SIG-M5 treated with dmso at 0.1 percent for 504 hours (cell line): ENCODE data around the gene EMD.
"Not testable (repeated sequence)": the region's sequence is repeated elsewhere in the genome, so short reads cannot be mapped to it uniquely, and the experiment has no call there.

ENCODE experiments used
- DNase-seq: peaks from one replicate; lab custom pipeline; 2025; ENCODE audit not compliant: unreplicated experiment; lab: John Stamatoyannopoulos, UW

The EMD gene

DNA sequence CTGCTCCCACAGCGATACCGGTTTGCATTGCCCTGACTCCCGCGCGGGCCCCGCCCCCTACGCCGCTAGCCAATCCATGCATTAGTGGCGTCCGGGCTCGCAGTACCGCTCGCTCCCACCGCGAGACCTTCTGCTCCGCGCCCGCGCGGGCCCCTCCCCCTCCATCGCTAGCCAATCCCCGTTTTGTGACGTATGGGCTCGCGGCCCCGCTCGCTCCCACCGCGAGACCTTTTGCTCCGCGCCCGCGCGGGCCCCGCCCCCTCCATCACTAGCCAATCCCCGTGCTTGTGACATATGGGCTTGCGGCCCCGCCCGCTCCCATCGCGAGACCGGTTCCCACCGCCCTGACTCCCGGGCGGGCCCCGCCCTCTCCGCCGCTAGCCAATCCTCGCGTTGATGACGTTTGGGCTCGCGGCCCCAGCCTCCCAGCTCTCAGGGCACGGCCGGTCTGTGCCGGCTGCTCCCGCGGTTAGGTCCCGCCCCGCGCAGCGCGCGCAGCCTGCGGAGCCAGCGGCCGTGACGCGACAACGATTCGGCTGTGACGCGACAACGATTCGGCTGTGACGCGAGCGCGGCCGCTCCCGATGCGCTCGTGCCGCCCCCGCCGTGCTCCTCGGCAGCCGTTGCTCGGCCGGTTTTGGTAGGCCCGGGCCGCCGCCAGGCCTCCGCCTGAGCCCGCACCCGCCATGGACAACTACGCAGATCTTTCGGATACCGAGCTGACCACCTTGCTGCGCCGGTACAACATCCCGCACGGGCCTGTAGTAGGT, at the start of gene EMD:
Gene EMD, plus strand, starts transcription at position 497 of the 770 bp plus-strand sequence. Its CDS starts 190 bp downstream, at position 687.
- DNase-seq, result peak; percentile 99

GRCh38 chrX:154332561-154332960, 46.5 kb upstream of the EMD start:
- no peak for DNase-seq

GRCh38 chrX:154333116-154333515, 46.0 kb upstream of the EMD start:
- DNase-seq, result no peak

DNA sequence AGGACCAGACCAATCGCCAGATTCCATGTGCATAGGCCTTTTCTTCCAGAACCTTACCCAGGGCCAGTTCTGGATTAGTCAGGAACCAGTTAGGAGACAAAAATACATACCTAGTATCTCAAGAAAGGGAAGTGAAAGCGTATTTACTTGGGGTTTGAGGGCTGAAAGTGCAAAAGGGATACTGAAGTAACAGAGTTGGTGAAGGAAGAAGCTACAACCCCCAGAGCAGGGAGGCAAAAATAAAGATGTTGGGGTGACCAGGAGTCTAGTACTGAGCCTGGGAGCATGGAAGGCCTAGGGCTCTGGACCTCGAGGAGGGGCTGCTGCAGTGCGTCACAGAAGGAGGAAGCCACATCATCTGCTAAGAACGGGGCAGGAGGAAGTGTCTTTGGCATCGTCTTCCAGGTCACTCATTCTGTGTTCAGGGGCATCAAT, 45.2 kb upstream of the EMD start:
- DNase-seq, result peak; percentile 63

DNA sequence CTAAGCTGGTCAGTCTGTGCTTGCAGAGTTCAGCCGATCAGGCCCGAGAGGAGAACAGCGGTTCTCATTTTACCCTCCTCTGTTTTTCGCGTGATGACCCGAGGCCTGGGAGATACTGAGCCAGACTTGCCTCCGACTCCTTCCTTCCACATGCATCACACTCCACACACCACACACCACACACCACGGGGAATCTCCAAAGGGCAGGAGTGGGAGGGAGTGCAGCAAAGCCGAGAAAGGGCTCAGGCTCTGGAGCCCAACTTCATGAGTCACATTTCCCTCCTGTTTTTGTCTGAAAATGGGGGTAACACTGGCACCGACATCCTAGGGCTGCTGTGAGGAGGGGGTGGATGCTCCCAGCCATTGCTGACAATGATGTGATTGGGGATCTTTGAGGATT, 44.6 kb upstream of the EMD start:
- DNase-seq, result no peak

DNA sequence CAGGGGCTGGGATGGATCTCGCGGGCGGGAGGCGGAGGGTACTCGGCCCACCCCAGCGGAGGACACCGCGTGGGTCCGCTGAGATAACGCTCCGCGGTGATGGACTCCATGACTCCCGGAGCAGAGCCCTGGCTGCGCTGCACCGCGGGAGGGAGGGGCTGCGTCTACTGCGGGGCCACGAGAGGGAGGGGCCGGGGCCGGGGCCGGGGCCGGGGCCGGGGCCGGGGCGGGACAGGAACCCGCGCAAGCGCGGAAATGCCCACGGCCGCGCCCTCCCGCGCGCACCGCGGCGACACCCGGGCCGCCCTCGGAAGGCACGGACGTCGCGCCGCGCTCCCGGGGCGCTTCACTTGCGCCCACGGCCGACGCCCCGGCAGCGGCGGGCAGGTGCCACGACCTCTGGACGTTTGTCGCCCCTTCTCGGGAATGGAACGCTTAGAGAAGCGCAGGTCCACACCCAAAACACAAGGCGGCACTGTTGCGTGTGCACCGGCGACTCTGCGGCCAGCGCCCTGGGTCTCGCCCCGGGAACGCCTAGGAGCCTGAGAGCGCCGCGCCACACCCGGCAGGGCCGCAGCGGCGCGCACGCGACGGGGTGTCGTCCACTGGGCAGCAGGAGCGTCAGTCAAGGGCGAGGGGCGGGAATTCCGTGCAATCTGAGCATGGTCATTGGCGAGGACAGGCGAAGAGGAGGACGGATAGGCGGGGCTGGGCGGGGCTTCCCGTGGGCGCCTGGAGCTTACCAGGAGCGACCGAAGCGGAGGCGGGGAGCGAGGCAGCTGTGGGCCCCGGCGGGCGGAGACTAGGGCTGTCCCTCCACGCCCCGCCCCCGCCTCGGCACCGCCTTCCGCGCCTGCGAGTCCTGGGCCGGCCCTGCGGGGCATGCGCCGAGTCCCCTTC, 37.4 kb upstream of the EMD start:
- not testable (repeated sequence) for DNase-seq

DNA sequence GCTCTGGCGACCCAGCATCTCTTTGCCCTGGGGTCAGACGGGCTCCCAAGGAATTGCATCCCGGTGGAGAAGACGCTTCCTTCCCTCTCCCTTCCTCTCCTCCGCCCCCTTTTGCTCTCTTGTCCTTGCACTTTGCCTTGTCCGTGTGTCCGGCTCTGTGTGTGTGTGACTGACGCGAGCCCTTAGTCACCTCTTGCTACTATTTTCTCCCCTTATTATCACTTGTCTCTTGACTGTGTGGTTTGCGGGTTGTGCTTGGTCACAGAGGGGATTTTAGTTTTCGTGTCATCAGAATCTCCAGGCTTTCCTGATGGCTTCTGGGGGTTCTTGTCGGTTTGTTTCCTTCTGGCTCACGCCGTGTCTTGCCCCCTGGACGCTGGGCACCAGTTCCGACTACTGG, 36.0 kb upstream of the EMD start:
- not testable (repeated sequence) for DNase-seq

GRCh38 chrX:154343620-154344019, 35.5 kb upstream of the EMD start:
- not testable (repeated sequence) for DNase-seq

- no peak for DNase-seq
Observed at GRCh38 chrX:154348114-154348531, 31.0 kb upstream of the EMD start.

DNA sequence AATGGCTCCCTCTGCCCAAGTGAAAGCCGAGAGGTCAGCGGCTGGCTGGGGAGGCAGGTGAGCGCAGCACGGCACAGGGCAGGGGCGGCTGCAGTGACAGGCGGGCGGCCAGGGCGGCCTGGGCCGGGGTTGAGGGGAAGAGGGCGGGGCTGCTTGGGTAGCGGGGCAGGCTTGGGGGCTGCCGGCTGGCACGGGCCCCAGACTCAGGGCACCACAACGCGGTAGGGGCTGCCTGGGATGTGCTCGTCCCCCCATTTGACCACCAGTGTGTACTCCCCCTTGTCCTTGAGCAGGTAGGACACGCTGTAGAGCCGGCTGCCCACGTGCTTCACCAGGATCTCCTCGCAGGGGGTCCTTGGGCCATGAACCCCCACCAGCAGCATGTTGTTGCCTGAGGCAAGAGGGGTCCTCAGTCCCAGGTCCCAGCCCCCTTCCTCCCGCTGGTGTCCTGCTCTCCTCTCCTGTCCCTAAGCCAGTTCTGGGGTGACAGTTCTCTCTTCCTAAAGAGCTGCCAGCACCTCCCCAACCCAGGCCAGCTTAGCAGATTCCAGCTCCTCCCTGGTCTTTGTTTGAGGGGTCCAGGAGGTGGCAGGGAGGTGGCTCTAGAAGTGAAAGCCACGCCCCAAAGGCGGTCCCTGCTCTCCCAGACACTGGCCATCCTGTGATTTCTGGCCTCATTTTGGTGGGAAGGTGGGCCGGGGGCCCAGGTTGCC, 30.3 kb upstream of the EMD start:
- DNase-seq, result no peak

DNA sequence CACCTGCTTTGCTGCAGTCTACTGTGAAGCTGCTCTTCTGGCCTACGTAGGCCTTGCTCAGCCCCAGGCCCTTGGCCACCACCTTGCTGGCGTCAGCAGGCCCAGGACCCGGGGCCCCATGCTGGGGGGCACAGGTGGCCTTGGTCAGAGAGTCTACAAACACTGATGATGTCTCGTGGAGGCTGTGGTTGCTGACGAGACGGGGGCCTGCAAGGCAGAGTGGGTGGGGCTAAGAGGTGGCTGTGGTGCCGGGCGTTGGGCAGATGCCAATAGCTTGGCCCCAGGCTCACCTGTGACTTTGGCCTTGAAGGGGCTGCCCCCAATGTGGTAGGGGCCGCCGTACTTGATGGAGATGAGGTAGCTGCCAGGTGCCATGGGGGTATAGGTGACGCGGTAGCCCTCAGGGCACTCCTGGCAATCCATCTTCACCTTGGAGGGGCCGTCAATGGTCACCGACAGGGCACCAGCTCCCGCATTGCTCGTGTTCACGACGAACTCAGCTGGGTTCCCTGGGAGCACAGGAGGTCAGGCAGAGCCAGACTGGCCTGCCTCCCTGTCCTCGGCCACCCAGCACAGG, 29.6 kb upstream of the EMD start:
- no peak for DNase-seq

DNA sequence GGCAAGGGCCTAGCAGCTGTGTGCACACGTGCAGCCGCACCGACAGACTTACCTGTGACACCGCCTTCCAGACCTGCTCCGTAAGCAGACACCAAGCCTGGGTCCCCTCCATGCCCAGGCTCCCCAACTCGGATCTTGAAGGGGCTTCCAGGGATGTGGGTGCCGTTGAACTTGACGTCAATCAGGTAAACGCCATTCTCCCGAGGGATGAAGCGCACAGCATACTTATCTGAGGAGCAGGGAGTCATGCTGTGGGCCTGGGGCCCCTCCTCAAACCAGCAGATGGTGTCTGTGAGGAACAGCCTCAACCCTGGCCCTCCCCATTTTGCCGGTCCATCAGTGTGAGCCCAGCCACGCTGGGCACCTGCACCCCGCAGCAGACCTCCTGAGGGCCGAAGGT, 29.1 kb upstream of the EMD start:
- DNase-seq, result no peak

- DNase-seq, result no peak
Observed at GRCh38 chrX:154350429-154351182, 28.5 kb upstream of the EMD start.

- no peak for DNase-seq
Observed at GRCh38 chrX:154351183-154352011, 27.7 kb upstream of the EMD start.

DNA sequence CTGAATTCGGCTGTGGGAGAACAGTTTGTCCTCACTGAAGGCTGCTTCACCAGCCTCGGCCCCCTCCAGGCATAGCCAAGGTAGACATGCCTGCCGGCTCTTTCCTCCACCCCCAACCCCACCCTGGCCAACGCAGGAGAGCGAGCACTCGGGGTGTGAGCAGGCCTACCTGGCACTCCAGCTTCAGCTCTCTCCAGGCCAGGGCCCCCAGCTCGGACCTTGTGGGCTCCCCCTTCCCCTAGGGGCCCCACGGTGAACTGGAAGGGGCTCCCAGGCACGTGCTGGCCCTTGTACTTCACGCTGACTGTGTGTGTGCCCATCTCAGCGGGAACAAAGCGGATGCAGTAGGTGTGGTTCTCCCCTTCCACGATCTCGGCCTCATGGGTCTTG, 27.1 kb upstream of the EMD start:
- no peak for DNase-seq

DNA sequence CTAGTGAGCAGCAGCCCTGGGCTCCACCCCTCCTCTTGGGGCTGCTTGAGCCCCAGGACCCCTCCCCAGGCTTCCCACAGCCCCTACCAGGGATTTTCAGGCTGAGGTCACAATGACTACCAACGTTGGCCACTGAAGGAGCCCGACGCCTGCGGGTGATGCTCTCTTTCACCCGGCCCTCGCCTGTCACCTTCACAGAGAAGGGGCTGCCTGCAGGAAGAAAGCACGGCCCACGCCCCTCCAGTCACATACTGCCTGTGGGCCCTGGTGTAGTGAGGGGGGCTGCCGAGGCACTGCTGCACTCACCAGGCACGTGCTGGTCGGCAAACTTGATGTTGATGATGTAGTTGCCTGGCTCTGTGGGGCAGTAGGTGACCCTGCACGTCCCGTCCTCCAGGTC, 26.6 kb upstream of the EMD start:
- no peak for DNase-seq

DNA sequence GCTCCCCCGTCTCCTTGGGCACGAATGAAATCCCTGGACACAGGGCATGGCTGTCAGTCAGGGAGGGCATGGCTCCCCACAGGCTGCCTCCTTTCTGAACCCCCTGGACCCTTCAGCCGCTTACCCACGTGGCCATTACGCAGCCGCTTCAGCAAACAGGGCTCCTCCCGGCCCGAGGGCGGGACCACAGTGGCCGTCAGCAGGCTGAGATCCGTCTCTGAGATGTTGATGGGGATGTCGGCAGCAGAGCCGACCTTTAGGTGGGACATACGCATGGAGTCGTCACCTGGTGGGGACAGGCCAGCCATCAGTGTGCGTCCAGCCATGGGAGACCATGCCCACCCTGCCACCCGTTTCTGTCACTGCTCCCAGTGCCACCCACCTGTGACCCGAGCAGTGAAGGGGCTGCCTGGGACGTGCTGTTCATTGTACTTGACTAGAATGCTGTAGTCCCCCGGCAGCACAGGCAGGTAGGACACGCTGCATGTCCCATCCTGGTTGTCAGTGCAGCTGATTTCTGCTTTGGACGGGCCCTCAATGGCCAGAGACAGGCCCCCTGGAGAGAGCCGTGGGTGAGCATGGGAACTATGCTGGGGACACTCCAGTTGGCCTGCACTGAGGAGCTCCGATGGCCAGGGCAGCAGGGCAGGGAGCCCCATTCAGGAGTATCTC, 25.8 kb upstream of the EMD start:
- DNase-seq, result no peak

DNA sequence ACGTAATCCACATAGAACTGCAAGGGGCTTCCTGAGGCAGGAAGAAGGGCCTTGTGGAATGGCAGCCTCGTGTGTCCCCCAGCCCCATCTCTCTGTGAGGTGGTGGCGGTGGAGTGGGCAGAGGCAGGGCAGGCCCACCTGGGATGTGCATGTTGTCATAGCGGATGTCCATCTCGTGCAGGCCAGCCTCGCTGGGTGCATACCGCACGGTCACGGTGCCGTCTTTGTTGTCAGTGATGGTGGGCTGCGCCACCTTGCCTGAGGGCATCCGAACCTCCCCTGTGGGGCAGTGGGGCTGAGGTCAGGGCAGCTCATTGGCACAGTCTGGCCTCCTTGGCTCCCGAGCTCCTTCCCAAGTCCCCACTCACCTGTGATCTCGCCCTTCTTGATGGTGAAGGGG, 25.1 kb upstream of the EMD start:
- DNase-seq, result no peak

DNA sequence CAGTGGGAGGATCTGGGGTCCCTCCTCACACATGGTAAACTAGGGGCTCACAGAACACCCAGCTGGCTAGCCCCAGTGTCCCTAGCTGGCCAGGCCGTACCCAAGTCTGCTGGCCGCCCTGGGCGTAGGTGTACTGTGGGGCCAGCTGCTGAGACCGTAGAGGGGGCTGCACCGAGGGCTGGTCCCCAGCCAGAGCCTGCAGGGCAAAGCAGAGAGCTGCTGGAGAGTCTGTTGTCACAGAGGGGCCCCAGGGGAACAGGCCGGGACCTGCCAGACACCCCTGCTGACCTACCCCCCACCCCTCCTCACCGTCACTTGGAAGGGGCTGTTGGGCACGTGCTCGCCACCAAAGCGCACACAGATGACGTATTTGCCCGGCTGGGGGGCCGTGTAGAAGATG, 24.6 kb upstream of the EMD start:
- DNase-seq, result no peak
